GM08714 (cell line): ENCODE results near the gene CCDC17.
A peak's percentile ranks its signal among the peaks of the same experiment; 100 is the strongest.
"Not testable (repeated sequence)": the region's sequence is repeated elsewhere in the genome, so short reads cannot be mapped to it uniquely, and the experiment has no call there.

Source experiments
- H3K4me3 ChIP-seq: fragments of 200-500 bp; sonication (Bioruptor generic); 2 replicates; pipeline ENCODE4 v1.5.1; 2014; ENCODE audit warnings: mild to moderate bottlenecking, low read length, inconsistent platforms
- ZNF274 ChIP-seq: IDR thresholded peaks from 2 replicates; pipeline ENCODE4 v1.6.1; 2012; ENCODE audit warnings: mild to moderate bottlenecking, low read depth, low read length

CCDC17 gene

GRCh38 chr1:45612941-45613579 lies 10.8 kb downstream of the CCDC17 start:
- H3K4me3 ChIP-seq = no peak overlapping the region
- no peak for TF ChIP-seq ZNF274

DNA sequence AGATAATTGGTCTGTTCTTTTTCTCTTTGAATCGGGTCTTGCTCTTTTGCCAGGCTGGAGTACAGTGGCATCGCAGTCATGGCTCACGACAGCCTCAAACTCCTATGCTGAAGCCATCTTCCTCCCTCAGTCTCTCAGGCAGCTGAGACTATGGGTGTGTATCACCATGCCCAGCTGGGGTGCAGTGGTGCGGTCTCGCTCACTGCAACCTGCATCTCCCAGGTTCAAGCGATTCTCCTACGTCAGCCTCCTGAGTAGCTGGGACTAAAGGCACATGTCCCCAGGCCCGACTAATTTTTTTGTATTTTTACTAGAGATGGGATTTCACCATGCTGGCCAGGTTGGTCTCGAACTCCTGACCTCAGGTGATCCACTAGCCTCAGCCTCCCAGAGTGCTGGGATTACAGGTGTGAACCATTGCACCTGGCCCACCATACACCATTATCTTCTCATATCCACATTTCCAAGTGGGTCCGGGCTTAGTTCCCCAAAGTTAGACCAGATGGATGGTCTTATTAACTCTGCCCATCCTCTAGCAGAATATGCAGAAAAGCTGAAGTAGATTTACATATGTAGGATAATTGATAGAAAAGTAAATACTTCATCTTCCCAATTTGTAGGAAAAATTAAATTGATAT lies 13.1 kb downstream of the CCDC17 start:
- no peak overlapping the region for H3K4me3 ChIP-seq
- TF ChIP-seq ZNF274 = no peak

DNA sequence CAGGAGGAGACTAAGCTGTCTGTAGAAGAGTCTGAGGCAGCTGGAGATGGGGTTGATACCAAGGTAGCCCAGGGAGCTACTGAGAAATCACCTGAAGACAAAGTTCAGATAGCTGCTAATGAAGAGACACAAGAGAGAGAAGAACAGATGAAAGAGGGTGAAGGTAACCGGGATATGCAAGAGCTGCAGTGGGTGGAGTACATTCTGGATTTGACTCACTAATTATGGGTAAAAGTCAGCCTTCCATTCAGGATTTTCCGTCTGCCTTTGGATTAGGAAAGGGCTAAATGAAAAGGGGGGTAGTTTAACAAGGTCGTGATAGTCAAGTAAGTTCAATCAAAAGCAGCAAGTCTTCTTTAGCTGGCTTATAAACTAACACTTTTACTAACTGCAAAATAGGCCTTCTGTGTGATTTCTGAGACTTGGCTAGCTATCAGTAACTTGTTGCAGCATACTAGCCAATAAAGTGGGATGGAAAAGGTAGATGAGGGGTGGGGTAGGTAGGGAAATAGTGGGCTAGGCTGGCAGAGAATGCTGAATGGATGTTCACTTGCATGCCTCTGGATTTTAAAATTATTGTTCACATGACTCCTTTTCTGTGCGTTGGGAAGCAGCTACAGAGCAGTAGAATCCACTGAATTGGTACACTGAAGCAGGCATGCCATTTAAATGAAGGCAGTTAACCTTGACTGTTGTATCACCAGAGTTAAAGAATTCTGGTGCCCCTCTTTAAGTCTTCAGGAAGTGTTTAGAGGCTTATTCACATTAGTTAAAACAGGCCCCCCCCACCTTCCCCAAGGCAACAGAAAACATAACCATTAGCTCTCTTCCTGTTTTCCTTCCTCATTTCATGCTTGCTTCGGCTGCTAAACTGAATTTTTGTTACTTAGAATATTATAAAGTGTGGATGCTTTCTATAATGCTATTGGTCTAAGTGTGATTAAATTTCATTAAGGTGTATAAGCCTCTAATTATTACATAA lies 15.4 kb downstream of the CCDC17 start:
- TF ChIP-seq ZNF274 = no peak
- no peak overlapping the region for H3K4me3 ChIP-seq

GRCh38 chr1:45607404-45608074 lies 16.3 kb downstream of the CCDC17 start:
- H3K4me3 ChIP-seq = no peak overlapping the region
- TF ChIP-seq ZNF274 = no peak

GRCh38 chr1:45604239-45604638 lies 19.6 kb downstream of the CCDC17 start:
- H3K4me3 ChIP-seq = no peak overlapping the region
- TF ChIP-seq ZNF274 = no peak

GRCh38 chr1:45596765-45597164 lies 27.1 kb downstream of the CCDC17 start:
- not testable (repeated sequence) for H3K4me3 ChIP-seq

- H3K4me3 ChIP-seq = no peak overlapping the region
- TF ChIP-seq ZNF274 = no peak
These were observed 29.4 kb downstream of the CCDC17 start for GRCh38 chr1:45594412-45594811.

- H3K4me3 ChIP-seq = no peak overlapping the region
- TF ChIP-seq ZNF274 = no peak
These were observed 34.0 kb downstream of the CCDC17 start for GRCh38 chr1:45589861-45590260.

DNA sequence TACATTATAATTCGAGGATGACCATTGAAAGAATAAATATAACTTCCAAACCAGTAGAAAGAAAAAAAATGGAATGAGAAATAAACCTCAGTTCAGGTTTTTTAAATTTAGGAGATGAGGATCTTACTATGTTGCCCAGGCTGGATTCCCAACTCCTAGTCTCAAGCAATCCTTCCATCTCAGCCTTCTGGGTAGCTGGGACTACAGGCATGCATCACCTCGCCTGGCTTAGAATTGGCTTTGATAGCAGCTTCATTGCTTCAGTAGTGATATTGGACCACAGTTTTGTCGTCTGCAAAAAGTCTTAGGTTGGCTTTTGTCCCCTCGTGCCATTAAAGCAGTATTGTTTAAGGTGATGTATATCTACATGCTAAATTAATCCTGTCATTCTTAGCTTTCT lies 37.1 kb downstream of the CCDC17 start:
- H3K4me3 ChIP-seq = peak overlapping the region; percentile 55; the same call in 1 of the 2 replicates

GRCh38 chr1:45585496-45586075 lies 38.3 kb downstream of the CCDC17 start:
- peak overlapping the region; percentile 60 for H3K4me3 ChIP-seq
- TF ChIP-seq ZNF274 = no peak

More for the DNA sequence above, 37.1 kb downstream of the CCDC17 start:
- no peak for TF ChIP-seq ZNF274

- peak overlapping the region; percentile 60 for H3K4me3 ChIP-seq
- no peak for TF ChIP-seq ZNF274
These were observed 38.8 kb downstream of the CCDC17 start for GRCh38 chr1:45585110-45585426.

GRCh38 chr1:45584351-45585109 lies 39.3 kb downstream of the CCDC17 start:
- H3K4me3 ChIP-seq = peak overlapping the region; percentile 60
- TF ChIP-seq ZNF274 = no peak

DNA sequence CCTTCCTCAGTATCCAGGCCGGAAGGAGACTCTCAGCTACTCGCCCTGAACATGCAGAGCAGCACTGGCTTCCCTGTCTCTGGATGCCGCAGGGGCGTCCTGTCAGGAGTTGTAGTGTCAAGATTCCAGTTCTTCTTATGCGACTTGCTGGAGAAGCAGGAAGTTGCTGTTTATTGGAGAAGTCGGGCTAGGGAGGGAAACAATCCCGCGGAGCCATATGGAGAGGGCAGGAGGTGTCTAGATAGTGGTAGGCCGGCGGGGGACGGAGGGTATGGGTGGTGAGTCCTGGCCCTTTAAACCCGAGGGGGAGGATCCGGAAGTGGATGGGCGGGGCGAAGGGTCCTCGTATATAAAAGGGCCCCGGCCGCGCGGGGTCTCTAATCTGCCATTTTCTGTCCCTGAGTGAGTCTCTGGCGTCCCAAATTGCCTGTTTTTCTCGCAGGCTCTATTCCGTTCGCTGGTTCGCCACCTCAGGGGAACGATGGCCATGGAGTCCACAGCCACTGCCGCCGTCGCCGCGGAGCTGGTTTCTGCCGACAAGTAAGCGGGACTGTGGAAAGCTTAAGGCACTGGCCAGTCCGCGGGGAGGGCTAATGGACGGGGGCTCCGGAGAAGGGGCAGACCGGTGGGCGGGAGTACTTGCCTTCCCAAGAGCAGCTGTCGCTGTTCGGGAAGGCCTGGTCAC lies 40.0 kb downstream of the CCDC17 start, which contains the start of gene NASP:
Gene NASP, plus strand, starts transcription at position 376 of the 685 bp plus-strand sequence. Its CDS starts 106 bp downstream, at position 482.
- H3K4me3 ChIP-seq = peak within 1 kb of the TSS; percentile 60
- no peak for TF ChIP-seq ZNF274
